ENCODE data around the gene MYB.

GRCh38 chr6:135159531-135159930 is 21.6 kb upstream of the MYB start:
- TF ChIP-seq CTCF (conservative IDR thresholded peaks at IDR 0.05; ENCODE audit: low read depth, low read length) (no peak), POLR2A (IDR thresholded peaks at IDR 0.05; ENCODE audit: low read depth, low read length) (no peak), ELK1 (IDR thresholded peaks at IDR 0.05; ENCODE audit: borderline replicate concordance, low read depth, low read length) (no peak), MXI1 (IDR thresholded peaks at IDR 0.05; ENCODE audit: borderline replicate concordance, low read depth, low read length) (no peak), MAFK (IDR thresholded peaks at IDR 0.05; ENCODE audit: low read depth, low read length) (no peak)

Measured in IMR-90 (cell line).